Measurements from ENCODE around the gene ARID1B.

DNA sequence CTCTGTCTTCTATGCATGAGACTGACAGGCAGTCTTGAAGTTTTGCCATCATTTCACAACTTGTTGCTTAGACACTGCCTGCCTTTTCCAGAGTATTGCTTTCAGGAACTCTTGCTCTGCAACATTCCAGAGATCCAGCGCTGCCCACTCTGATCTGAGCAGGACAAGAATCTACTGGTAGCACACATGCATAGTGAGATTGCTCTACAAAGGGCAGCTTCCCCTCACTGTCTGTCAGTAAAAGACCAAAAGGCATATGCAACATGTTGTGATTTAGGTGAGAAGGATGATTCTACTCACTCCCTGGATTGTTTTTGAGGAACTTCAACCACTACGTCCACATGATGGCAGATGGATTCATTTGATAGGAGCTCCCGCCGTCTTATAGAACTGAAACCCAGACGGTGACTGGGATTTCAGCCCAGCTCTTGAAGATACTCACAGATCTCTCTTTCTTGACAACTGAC, 259.1 kb downstream of the ARID1B start:
- TF ChIP-seq, protein P1, sequence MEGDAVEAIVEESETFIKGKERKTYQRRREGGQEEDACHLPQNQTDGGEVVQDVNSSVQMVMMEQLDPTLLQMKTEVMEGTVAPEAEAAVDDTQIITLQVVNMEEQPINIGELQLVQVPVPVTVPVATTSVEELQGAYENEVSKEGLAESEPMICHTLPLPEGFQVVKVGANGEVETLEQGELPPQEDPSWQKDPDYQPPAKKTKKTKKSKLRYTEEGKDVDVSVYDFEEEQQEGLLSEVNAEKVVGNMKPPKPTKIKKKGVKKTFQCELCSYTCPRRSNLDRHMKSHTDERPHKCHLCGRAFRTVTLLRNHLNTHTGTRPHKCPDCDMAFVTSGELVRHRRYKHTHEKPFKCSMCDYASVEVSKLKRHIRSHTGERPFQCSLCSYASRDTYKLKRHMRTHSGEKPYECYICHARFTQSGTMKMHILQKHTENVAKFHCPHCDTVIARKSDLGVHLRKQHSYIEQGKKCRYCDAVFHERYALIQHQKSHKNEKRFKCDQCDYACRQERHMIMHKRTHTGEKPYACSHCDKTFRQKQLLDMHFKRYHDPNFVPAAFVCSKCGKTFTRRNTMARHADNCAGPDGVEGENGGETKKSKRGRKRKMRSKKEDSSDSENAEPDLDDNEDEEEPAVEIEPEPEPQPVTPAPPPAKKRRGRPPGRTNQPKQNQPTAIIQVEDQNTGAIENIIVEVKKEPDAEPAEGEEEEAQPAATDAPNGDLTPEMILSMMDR (IDR thresholded peaks at IDR 0.05; ENCODE audit: low read length) = no peak
- no peak for TF ChIP-seq EZH2 (optimal IDR thresholded peaks at IDR 0.05; ENCODE audit: low read depth, low read length)
- TF ChIP-seq EZH2phosphoT487 (IDR thresholded peaks at IDR 0.05; ENCODE audit: low read length) = no peak

All from MM.1S (cell line).